Peyer's patch (tissue), 4 donors: Measurements from ENCODE around the gene CACNA1I. TPM values are rescaled to one million over a fixed set of nuclear protein-coding genes. Genes with fewer than 3 reads are reported as not detected.

ENCODE experiments used
- DNase-seq, 3 donors: peaks; one replicate each; pipeline ENCODE4 v3.0.0-alpha.2; 2017 to 2019
- H3K27ac ChIP-seq, 4 donors: fragments of 200-600 bp; sonication (generic); one replicate each; pipeline ENCODE4 v1.5.1; 2016 to 2019
- H3K27me3 ChIP-seq, 2 donors: fragments of 200-600 bp; sonication (generic); one replicate each; pipeline ENCODE4 v1.5.1; 2019
- H3K36me3 ChIP-seq, 3 donors: fragments of 200-600 bp; sonication (generic); one replicate each; pipeline ENCODE4 v1.5.1; 2016 to 2019
- H3K4me1 ChIP-seq, 4 donors: fragments of 200-600 bp; sonication (generic); one replicate each; pipeline ENCODE4 v1.5.1; 2016 to 2019
- H3K4me3 ChIP-seq, 4 donors: fragments of 200-600 bp; sonication (generic); 1 replicate in 3 of 4; 2 replicates in 1 of 4; pipeline ENCODE4 v1.5.1; 2016 to 2019; ENCODE audit warnings: mild to moderate bottlenecking in 1 of 4
- H3K9me3 ChIP-seq, 4 donors: fragments of 200-600 bp; sonication (generic); one replicate each; pipeline ENCODE4 v1.5.1; 2016 to 2019; ENCODE audit warnings: mild to moderate bottlenecking in 1 of 4
- POLR2A ChIP-seq, 2 donors: fragments of 450-650 bp; IDR thresholded peaks; one replicate each; pipeline ENCODE4 v1.5.1; 2017; ENCODE audit warnings: antibody characterized with exemption in 2 of 2, mild to moderate bottlenecking in 2 of 2, moderate library complexity in 2 of 2
- total RNA-seq, 4 donors: library from RNA; depleted of rRNA; stranded (reverse); fragments of >200 nt; gene quantifications; one replicate each; pipeline ENCODE4 v1.1.0, GENCODE V29; 2016
- TF ChIP-seq, protein P1 (sequence below), 6 experiments: fragments of 450-650 bp in 4 of 6; fragments of 200-600 bp in 2 of 6; sonication (generic) in 1 of 6; IDR thresholded peaks; one replicate each; pipeline ENCODE4 v1.5.1; 2017 to 2019; ENCODE audit warnings: antibody characterized with exemption in 6 of 6, mild to moderate bottlenecking in 3 of 6, moderate library complexity in 1 of 6

CACNA1I gene
- total RNA-seq, 4 donors from 2014 or later: 0.95 to 6.6 (median 1.6) TPM

DNA sequence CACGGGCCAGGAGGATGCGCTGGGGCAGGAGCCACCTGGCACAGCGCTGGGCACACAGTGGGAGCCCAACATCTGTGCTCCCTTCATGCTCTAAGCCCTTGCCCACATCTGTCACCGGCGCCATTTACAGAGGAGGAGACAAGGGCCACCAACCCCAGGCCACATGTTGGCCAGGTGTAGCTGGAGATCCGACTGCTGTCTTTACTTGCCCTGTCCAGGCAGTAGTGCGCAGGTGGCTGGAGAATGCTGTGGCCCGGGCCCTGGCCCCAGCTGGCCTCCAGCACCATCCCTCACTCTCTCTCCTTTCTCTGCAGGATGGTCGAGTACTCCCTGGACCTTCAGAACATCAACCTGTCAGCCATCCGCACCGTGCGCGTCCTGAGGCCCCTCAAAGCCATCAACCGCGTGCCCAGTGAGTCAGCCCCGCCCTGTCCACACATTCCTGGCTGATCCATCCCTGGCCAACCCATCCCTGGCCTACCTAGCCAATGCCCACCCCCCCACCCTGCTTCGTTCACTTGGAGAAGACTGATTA is 48.5 kb downstream of the CACNA1I start:
- H3K27ac ChIP-seq: no peak overlapping the region
- H3K4me1 ChIP-seq: no peaks in the 10 kb centered on the region
- DNase-seq: no peak
- no peak overlapping the region for H3K4me3 ChIP-seq
- no peaks in the 10 kb centered on the region for H3K27me3 ChIP-seq
- H3K9me3 ChIP-seq: no peaks in the 10 kb centered on the region
- TF ChIP-seq, protein P1, sequence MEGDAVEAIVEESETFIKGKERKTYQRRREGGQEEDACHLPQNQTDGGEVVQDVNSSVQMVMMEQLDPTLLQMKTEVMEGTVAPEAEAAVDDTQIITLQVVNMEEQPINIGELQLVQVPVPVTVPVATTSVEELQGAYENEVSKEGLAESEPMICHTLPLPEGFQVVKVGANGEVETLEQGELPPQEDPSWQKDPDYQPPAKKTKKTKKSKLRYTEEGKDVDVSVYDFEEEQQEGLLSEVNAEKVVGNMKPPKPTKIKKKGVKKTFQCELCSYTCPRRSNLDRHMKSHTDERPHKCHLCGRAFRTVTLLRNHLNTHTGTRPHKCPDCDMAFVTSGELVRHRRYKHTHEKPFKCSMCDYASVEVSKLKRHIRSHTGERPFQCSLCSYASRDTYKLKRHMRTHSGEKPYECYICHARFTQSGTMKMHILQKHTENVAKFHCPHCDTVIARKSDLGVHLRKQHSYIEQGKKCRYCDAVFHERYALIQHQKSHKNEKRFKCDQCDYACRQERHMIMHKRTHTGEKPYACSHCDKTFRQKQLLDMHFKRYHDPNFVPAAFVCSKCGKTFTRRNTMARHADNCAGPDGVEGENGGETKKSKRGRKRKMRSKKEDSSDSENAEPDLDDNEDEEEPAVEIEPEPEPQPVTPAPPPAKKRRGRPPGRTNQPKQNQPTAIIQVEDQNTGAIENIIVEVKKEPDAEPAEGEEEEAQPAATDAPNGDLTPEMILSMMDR (IDR thresholded peaks at IDR 0.05): no peak
- TF ChIP-seq POLR2A (IDR thresholded peaks at IDR 0.05): no peak
- no peaks in the 10 kb centered on the region for H3K36me3 ChIP-seq

GRCh38 chr22:39620924-39621690 is 50.6 kb downstream of the CACNA1I start:
- H3K27me3 ChIP-seq: no peaks in the 10 kb centered on the region
- no peaks in the 10 kb centered on the region for H3K4me1 ChIP-seq
- no peak overlapping the region for H3K27ac ChIP-seq
- no peaks in the 10 kb centered on the region for H3K9me3 ChIP-seq
- no peaks in the 10 kb centered on the region for H3K36me3 ChIP-seq
- TF ChIP-seq POLR2A (IDR thresholded peaks at IDR 0.05): no peak
- TF ChIP-seq, protein P1 (IDR thresholded peaks at IDR 0.05): no peak
- DNase-seq: no peak
- no peak overlapping the region for H3K4me3 ChIP-seq

GRCh38 chr22:39621826-39622225 is 51.3 kb downstream of the CACNA1I start:
- H3K36me3 ChIP-seq: no peaks in the 10 kb centered on the region

GRCh38 chr22:39622881-39623367 is 52.4 kb downstream of the CACNA1I start:
- H3K9me3 ChIP-seq: no peaks in the 10 kb centered on the region
- no peaks in the 10 kb centered on the region for H3K36me3 ChIP-seq
- H3K27ac ChIP-seq: no peak overlapping the region
- TF ChIP-seq, protein P1 (IDR thresholded peaks at IDR 0.05): peak; percentile 41 to 60 (median 48)
- TF ChIP-seq POLR2A (IDR thresholded peaks at IDR 0.05): no peak
- DNase-seq: peak; percentile 69 to 85 (median 76)
- H3K4me1 ChIP-seq: no peaks in the 10 kb centered on the region
- no peaks in the 10 kb centered on the region for H3K27me3 ChIP-seq
- H3K4me3 ChIP-seq: no peak overlapping the region

More at GRCh38 chr22:39621826-39622225, 51.3 kb downstream of the CACNA1I start:
- DNase-seq: no peak
- Histone ChIP-seq H3K4me1 (no peaks in the 10 kb centered on the region), H3K9me3 (no peaks in the 10 kb centered on the region), H3K27me3 (no peaks in the 10 kb centered on the region), H3K27ac (no peak overlapping the region), H3K4me3 (no peak overlapping the region)
- no peak for TF ChIP-seq POLR2A (IDR thresholded peaks at IDR 0.05)
- TF ChIP-seq, protein P1 (IDR thresholded peaks at IDR 0.05): no peak

DNA sequence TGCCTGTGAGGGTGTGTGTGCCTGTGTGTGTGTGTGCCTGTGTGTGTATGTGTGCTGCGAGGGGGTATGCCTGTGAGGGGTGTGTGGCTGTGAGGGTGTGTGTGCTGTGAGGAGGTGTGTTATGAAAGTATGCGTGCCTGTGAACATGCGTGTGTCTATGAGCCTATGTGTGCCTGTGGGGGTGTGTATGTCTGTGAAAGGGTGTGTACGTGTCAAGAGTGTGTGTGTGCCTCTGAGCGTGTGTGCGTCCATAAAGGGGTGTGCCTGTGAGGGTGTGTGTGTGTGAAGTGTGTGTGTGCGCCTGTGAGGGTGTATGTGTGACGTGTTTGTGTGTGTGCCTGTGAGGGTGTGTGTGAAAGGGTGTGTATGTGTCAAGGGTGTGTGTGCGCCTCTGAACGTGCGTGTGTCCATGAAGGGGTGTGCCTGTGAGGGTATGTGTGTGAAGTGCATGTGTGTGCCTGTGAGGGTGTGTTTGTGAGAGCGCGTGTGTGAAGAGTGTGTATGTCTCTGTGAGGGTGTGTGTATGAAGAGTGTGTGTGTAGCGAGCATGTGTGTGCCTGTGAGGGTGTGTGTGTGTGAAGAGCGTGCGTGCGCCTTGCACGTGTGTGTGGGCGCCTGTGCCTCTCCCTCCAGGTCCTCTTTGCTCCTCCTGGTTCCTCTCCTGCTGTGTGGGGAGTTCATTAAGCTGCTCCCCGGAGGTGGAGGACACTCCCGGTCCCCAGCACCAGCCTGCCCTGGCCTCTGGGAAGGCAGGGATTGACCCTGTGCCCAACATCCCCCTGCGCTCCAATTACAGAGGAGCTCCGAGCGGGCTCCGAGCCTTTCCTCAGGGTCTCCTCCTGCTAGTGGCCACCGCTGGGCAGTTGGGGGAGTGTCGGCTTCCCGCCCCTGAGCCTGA is 53.3 kb downstream of the CACNA1I start:
- Histone ChIP-seq H3K4me3 (no peak overlapping the region), H3K9me3 (no peaks in the 10 kb centered on the region), H3K27ac (no peak overlapping the region), H3K4me1 (no peaks in the 10 kb centered on the region), H3K27me3 (no peaks in the 10 kb centered on the region), H3K36me3 (no peaks in the 10 kb centered on the region)
- no peak for TF ChIP-seq POLR2A (IDR thresholded peaks at IDR 0.05)
- TF ChIP-seq, protein P1 (IDR thresholded peaks at IDR 0.05): no peak
- DNase-seq: no peak
